Measurements from ENCODE around the gene SSRP1.

GRCh38 chr11:57315491-57315890 is 20.2 kb downstream of the SSRP1 start:
- TF ChIP-seq HDAC6 (IDR thresholded peaks at IDR 0.05; ENCODE audit: low read depth, low read length) (no peak), EZH2 (conservative IDR thresholded peaks at IDR 0.05; ENCODE audit: low read depth, low read length) (no peak), SP4 (CRISPR knock-in tag; IDR thresholded peaks at IDR 0.05) (no peak)

Data from HepG2 (cell line).